Endothelial cell of umbilical vein (primary cell): Measurements from ENCODE around the gene PIEZO2.

Experiments used
- CTCF ChIP-seq, 2 donors: IDR thresholded peaks; 1 replicate in 1 of 2; 2 replicates in 1 of 2; pipeline ENCODE4 v1.5.1; 2011; ENCODE audit warnings: low read length in 2 of 2, mild to moderate bottlenecking in 2 of 2, moderate library complexity in 2 of 2, control low read depth in 1 of 2, inconsistent platforms in 1 of 2, low read depth in 1 of 2; ENCODE audit not compliant: insufficient read depth in 1 of 2; ENCODE audit errors: extremely low read depth in 1 of 2
- FOS ChIP-seq: IDR thresholded peaks from 2 replicates; pipeline ENCODE4 v1.6.1; 2011; ENCODE audit warnings: mild to moderate bottlenecking, low read length, moderate library complexity, borderline replicate concordance; ENCODE audit not compliant: insufficient read depth
- POLR2A ChIP-seq: IDR thresholded peaks from 2 replicates; pipeline ENCODE4 v1.6.1; 2012; ENCODE audit warnings: low read depth, mild to moderate bottlenecking, control low read depth, low read length
- POLR2AphosphoS5 ChIP-seq: IDR thresholded peaks from 2 replicates; pipeline ENCODE4 v1.6.1; 2012; ENCODE audit warnings: low read depth, mild to moderate bottlenecking, control low read depth, low read length, moderate library complexity; ENCODE audit not compliant: insufficient read depth

- TF ChIP-seq CTCF (IDR thresholded peaks at IDR 0.05; ENCODE audit: extremely low read depth in 1 of 2, insufficient read depth in 1 of 2, low read depth in 1 of 2, low read length in 2 of 2): no peak
- no peak for TF ChIP-seq POLR2AphosphoS5
- no peak for TF ChIP-seq FOS
- TF ChIP-seq POLR2A: no peak
Observed at GRCh38 chr18:10726198-10727068, 422.9 kb downstream of the PIEZO2 start.
